KG1 (cell line): Measurements from ENCODE around the gene KLB.

Source experiments
- DNase-seq: peaks from one replicate; lab custom pipeline; 2025; lab: John Stamatoyannopoulos, UW

The KLB gene

DNA sequence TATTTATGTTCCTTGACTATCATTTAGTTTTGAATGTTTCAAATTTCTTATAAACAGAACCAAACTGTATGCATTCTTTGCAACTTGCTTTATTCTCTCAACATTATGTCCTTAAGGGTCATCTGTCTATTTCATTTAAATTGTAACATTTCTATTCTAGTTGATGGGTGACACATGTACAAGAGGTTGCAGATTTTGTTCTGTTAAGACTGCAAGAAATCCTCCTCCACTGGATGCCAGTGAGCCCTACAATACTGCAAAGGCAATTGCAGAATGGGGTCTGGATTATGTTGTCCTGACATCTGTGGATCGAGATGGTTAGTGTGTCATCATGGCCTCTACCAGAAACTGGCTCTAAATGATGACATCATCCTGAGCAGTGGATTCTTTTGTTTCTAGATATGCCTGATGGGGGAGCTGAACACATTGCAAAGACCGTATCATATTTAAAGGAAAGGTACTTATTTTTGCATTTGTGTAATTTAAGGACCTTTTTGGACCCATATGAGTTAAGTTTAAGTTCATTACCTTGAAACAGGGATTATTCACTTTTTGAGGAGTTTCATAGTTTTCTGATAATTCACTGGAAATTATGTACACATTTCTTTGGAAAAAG is 58.3 kb downstream of the KLB start:
- DNase-seq = no peak

DNA sequence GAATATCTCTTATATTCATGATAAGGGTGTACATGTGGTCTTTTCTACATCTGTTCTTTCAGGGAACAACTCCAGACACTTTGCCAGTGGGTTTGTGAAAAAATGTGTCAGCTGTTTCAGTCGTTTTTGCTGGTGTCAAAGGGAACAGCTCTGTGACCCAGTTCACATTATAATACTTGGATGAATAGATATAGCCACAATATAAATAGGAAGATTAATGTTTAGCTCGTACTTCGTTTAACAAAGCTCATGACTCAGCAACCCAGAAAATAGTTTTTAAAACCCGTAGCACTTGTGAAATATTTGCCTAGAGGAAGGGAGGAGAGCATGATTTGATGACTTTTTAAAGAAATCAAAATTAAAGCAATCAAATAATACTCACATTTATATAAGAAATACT is 60.0 kb downstream of the KLB start:
- no peak for DNase-seq

DNA sequence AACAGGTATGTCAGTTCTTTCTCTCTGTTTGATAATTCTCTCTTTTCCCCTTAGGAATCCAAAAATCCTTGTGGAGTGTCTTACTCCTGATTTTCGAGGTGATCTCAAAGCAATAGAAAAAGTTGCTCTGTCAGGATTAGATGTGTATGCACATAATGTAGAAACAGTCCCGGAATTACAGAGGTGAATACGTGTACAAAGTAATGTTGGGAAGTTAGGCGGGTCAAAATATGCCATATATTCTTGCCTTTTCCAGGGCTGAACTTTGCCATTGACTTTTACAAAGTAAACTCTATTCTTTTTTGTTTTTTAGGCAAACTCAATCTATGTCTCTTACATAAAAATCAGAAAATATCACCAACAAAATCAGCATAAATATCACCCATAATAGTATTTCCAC is 60.7 kb downstream of the KLB start:
- DNase-seq = no peak

DNA sequence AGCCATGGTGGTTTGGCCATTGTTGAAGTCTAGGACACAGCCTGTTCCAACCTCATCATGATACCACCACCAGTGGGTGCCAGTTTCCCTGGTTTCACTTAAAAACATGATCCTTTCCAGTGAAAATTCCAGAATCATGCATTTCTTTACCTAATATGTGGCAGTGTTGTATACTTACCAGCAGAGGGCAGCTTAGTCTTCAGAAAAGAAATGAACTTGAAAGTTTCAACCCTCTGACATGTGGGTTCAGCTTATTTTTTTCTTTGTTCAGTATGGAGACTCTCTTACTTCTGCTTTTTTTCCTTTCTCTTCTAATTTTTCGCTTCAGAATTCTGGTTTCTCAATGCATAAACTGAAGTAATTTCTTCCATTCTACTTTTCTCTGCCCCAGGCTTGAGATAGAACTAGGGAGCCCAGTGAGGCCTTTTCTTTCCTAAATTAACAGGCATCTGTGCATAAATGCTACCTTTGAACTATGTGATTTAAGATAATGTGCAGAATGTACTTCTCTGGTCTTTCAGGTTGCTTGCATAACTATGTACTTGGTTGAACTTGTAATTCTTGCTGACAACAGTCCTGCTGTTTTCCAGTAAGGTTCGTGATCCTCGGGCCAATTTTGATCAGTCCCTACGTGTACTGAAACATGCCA is 62.8 kb downstream of the KLB start:
- DNase-seq = peak; percentile 45

DNA sequence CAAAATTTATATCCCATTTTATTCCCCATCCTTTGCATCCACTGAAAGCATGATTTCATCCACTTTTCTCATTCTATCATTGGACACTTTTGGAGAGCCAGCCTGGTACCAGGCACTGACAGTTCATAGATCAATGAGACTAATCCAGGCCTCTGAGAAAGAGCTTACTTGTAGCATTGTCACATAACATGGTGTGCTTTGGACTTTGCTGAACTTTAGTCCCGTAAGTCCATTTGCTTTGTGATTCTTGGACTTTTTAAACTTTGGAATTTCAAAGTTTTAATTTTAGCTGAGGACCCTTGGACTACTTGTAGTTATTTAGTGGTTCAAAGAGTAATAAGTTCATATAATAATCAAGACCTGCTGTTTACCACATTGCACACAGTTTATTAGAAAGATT is 63.7 kb downstream of the KLB start:
- DNase-seq = no peak

DNA sequence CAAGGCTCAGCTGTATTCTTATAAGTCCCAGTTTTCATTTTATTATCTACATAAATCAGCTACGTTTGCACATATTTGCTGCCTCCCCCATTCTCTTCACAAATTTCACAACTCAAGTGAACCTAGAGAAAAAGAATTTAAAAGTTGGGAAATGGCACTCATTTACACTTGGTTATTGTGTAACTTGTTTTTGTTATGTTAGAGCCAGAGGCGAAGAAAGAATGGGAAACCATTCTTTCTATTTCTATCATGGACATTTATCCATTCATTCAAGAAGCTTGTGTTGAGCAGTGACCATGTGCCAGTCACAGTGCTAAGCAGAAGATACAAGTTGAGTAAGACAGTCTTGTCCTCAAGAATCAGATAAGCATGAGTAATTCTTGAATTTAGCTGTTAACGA is 65.7 kb downstream of the KLB start:
- DNase-seq = no peak

DNA sequence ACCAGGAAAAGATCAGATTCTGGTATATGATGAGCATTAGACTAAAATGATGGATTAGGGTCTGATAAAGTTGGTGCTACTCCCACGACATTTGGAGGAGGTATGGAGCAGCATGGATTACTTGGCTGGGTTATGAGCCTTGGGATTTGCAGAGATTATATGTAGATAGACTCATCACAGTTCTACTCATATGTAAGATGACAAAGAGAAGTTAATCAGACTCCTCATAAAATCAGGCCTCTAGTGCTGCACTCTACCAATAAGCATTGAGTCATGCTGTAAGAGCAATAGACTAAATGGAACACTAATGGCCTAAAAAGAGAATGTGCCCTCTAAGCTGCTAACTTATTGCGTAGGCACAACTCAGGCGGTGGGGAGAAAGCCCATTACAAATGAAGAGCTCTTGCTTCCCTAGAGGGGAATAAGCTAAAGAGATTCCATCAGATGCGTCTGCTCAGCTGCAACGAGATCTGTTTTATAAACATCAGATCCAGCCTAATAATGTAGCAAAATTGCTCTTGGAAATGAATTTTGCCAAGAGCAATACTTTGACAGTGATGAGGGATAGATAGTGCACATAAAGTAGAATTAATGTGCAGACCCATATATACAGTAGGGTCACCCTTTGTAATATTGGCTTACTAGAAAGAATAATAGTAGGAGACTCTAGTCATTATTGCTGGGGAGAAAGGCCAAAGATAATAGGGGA is 69.6 kb downstream of the KLB start:
- no peak for DNase-seq

DNA sequence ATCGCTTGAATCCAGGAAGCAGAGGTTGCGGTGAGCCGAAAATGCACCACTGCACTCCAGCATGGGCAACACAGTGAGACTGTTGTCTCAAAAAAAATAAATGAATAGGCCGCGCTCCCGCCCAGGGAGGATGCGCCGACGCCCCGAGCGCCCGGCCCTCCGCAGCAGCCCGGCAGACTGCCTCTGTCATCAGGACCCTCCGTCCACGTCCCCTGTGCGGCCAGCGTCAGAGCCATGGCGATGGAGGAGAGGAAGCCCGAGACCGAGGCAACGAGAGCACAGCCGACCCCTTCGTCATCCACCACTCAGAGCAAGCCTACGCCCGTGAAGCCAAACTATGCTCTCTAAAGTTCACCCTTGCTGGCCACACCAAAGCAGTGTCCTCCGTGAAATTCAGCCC is 73.5 kb downstream of the KLB start:
- no peak for DNase-seq

DNA sequence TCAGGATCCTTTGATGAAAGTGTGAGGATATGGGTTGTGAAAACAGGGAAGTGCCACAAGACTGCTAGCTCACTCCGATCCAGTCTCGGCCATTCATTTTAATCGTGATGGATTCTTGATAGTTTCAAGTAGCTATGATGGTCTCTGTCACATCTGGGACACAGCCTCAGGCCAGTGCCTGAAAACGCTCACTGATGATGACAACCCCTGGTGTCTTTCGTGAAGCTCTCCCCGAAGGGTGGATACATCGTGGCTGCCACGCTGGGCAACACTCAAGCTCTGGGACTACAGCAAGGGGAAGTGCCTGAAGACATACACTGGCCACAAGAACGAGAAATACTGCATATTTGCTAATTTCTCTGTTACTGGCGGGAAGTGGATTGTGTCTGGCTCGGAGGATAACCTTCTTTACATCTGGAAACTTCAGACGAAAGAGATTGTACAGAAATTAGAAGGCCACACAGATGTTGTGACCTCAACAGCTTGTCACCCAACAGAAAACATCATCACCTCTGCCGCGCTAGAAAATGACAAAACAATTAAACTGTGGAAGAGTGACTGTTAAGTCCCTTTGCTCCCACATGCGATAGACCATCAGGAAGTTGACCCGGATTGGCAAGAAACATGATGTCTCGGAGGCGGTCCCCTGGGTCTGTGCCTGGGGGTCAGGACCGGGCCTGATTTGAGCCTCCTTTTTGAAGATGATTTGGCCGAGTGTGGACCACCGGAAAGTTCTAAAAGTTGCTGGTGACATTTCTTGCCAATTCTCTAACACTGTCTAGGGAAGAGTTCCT is 74.4 kb downstream of the KLB start:
- DNase-seq = no peak

DNA sequence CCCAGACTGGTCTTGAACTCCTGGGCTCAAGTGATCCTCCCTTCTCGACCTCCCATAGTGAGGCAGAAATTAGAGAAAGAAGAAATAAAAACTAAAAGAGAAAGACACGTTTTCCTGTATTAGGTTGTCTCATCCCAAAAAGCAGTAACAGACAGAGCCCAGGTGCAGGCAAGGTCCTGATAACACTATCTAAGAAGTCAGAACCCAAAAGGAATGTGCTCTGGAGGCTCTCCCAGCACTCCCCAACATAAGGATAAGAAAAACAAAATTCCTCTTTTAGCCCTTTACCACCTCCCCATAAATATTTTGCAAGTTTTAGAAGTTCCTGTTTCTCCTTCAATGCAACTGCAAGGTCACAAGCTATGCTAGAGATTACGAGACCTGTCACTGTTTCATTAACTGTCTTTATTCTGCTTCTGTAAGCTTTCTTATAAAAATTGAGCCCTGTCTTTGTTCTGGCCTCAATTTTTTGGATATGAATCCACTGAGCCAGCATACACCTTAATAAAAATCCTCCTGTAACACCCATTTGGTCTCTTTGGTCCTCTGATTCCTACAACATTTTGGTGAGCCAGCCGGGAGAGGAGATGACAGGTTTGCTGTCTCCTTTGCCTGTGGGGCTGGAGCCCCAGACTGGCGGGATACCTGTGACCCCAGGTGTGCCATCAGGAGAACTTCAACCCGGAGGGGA is 78.0 kb downstream of the KLB start:
- DNase-seq = no peak

DNA sequence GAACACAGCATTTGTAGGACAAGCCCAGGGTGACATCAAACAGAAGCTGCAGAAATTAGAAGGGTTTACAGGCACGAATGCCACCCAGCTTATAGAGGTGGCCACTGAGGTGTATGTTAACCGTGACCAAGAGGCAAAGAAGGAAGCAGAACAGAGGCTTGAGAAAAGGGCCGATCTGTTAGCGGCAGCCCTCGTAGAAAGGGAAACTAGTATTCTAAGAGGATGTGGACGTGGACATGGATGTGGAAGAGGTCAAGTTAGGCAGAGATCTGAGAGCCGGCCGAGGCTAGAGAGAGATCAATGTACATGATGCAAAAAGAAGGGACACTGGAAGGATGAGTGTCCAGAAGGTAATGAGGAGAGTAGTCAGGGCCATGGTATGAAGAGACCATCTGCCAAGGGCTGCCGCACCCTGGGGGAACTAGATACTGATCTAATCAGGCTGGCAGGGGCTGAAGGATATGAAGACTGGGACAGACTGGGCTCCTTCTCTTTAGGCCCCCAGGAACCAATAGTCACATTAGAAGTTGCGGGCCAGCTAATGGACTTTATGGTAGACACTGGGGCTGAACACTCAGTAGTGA is 79.6 kb downstream of the KLB start:
- DNase-seq = no peak

DNA sequence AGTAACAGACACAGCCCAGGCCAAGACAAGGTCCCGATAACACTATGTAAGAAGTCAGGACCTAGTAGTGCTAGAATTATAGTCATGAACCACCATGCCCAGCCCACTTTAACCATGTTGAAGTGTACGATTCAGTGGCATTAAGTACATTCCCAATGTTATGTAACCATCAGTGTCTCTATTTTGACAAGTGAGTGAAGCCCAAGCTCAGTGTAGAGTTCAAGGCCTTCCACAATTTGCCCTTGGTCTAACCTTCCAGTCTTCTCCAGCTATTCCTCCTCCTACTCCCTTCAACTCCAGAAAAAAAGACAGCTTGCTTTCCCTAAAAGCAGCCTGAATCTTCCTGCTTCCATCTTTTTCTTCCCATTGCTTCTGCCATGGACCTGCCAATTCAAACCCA is 83.6 kb downstream of the KLB start:
- DNase-seq = no peak

DNA sequence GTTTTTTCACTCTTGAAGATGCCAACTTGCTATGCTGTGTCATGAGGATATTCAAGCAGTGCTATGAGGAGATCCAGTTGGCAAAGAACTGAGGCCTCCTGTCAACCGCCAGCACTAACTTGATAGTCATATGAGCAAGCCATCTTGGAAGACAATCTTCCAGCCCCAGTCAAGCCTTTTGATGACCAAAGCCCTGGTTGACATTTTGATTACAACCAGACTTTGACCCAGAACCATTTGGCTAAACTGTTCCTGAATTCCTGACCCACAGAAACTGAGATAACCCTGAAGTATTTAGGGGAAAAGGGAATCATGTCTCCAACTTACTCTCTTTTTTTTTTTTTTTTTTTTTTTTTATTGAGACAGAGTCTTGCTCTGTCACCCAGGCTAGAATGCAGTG is 87.6 kb downstream of the KLB start:
- DNase-seq = no peak

DNA sequence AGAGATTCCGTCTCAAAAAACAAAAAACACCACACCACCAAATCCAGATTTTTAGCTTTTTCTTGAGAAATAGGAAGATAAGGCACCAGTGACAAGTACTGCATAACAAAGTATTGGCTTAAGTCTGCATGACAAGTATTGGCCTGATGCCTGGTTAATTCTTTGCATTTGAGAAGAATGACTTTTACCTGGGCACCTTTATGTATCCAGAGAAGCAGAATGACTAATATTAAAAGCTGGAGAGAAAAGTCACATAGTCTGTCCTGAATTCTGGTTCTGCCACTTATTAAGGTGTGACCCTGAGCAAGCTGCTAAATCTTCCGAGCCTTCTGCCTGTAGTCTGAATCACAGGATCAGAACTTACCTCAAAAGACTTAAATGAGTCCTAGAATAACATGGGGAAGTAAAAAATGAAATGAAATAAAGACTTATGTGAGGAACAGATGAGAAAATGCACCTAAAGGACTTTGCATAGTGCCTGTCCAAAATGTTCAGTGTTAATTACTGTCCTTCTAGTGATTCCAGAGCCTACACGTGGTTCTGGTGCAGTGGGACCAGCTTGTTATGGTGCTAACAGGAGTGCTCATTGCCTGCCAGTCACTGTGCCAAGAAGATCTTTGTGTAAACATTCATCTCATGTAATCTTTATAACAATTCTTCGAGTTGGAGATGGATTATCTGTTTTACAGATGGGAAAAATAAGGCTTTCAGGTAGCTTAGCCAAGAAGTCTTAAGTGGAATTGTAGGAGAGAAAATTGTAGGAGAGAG is 88.9 kb downstream of the KLB start:
- no peak for DNase-seq

DNA sequence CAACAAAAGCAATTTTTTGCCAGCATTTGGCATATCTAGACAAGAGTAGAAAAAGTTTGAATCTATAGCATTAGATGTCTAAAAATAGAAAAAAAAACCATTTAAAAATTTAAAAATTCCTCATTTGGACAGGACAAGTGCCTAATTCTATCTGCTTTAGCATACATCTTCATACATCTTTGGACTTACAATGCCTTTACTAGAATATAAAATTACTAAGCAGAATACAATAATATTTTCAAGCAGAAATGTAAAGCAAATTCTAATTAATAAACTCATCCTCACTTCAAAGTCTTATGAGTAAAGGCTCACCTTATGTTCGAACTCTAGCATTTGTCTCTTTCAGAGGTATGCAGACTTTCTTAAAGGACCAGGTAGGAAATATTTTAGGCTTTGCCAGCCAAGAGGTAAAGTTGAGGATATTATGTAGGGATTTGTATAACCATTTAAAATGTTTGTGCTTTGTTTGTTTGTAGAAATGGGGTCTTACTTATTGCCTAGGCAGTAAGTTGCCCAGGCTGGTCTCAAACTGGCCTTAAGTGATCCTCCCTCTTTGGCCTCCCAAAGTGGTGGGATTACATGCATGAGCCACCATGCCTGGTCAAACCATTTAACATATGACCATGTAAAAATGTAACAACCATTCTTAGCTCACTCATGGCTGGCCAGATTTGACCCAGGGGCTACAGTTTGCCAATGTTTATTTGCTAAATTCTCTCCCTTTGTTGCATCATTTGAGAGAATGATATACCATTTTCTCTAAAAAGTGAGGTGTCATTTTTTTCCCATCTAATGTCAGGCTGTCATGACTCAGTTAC is 91.4 kb downstream of the KLB start:
- no peak for DNase-seq

DNA sequence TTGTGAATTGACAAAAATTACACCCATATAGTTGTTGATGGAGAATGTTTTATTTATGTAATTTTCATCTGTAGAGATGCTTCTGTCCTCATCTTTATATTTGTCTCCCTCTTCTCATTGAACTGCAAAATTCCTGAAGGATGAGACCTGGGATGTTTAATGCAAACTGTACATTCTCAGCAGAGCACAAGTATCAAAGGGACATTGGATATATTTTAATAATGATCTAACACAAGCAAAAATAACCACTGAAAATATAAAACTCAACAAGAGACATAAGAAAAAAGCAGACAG is 91.9 kb downstream of the KLB start:
- DNase-seq = no peak
